ENCODE results near the gene NDST4.

NDST4 gene

GRCh38 chr4:115113506-115114106, at the start of gene NDST4:
NDST4 (minus strand) TSS chr4:115113620; CDS start chr4:115077036, 36,584 bp downstream.
- peak; percentile 69 for DNase-seq

GRCh38 chr4:115159141-115159540, 45.7 kb upstream of the NDST4 start:
- DNase-seq, result no peak

GRCh38 chr4:115158296-115158695, 44.9 kb upstream of the NDST4 start:
- no peak for DNase-seq

- DNase-seq, result peak; percentile 24
These were observed 41.4 kb upstream of the NDST4 start for GRCh38 chr4:115154826-115155225.

- no peak for DNase-seq
These were observed 39.5 kb upstream of the NDST4 start for GRCh38 chr4:115152965-115153364.

GRCh38 chr4:115152081-115152480, 38.7 kb upstream of the NDST4 start:
- no peak for DNase-seq

- DNase-seq, result no peak
These were observed 35.7 kb upstream of the NDST4 start for GRCh38 chr4:115149106-115149505.

- peak; percentile 95 for DNase-seq
These were observed 32.2 kb upstream of the NDST4 start for GRCh38 chr4:115145393-115146160.

GRCh38 chr4:115128037-115128436, 14.6 kb upstream of the NDST4 start:
- DNase-seq, result no peak

- no peak for DNase-seq
These were observed 13.1 kb upstream of the NDST4 start for GRCh38 chr4:115126491-115126890.

- DNase-seq, result no peak
These were observed 8.1 kb upstream of the NDST4 start for GRCh38 chr4:115121351-115122043.

GRCh38 chr4:115119804-115120352, 6.5 kb upstream of the NDST4 start:
- DNase-seq, result peak; percentile 13

- DNase-seq, result no peak
These were observed 4.2 kb upstream of the NDST4 start for GRCh38 chr4:115117651-115118050.

GRCh38 chr4:115110191-115111181, 2.9 kb downstream of the NDST4 start:
- peak; percentile 87 for DNase-seq

GRCh38 chr4:115108850-115109249, 4.6 kb downstream of the NDST4 start:
- no peak for DNase-seq

GRCh38 chr4:115107411-115107810, 6.0 kb downstream of the NDST4 start:
- no peak for DNase-seq

- DNase-seq, result no peak
These were observed 11.7 kb downstream of the NDST4 start for GRCh38 chr4:115101675-115102074.

GRCh38 chr4:115090483-115091075, 22.8 kb downstream of the NDST4 start:
- peak; percentile 68 for DNase-seq

GRCh38 chr4:115082633-115083032, 30.8 kb downstream of the NDST4 start:
- no peak for DNase-seq

GRCh38 chr4:115076691-115077090, 36.7 kb downstream of the NDST4 start:
- DNase-seq, result no peak

GRCh38 chr4:115058533-115058932, 54.9 kb downstream of the NDST4 start:
- DNase-seq, result no peak

- no peak for DNase-seq
These were observed 58.6 kb downstream of the NDST4 start for GRCh38 chr4:115054836-115055235.
